Activated CD4-positive, alpha-beta T cell treated with anti-CD3 and anti-CD28 coated beads, Interleukin-2, amount 10 ng/mL, durations not matched to agents 7 days and 5 days (primary cell): ENCODE results near the gene DHH. TPM values are rescaled to one million over a fixed set of nuclear protein-coding genes. Genes with fewer than 3 reads are reported as not detected.
A peak's percentile ranks its signal among the peaks of the same experiment; 100 is the strongest.

Experiments used
- CTCF ChIA-PET: fragments of 350-600 bp; sonication (Branson Sonifier 250); formaldehyde crosslinking; loops from one replicate; lab custom pipeline; 2021; ENCODE audit warnings: antibody characterized with exemption; lab: Charles Lee
- POLR2A ChIA-PET: fragments of 350-600 bp; sonication (Branson Sonifier 250); formaldehyde crosslinking; loops from one replicate; lab custom pipeline; 2021; ENCODE audit warnings: antibody characterized with exemption; lab: Charles Lee
- DNase-seq: peaks from one replicate; pipeline ENCODE4 v3.0.0-alpha.2; 2020
- H3K27ac Mint-ChIP-seq: one replicate; pipeline ENCODE4 v1.8.0; 2021; ENCODE audit warnings: mild to moderate bottlenecking, moderate library complexity, mixed read lengths
- H3K27me3 Mint-ChIP-seq: one replicate; pipeline ENCODE4 v1.8.0; 2021; ENCODE audit warnings: mixed read lengths
- H3K36me3 Mint-ChIP-seq: one replicate; pipeline ENCODE4 v1.8.0; 2021; ENCODE audit warnings: low read depth, mixed read lengths
- H3K4me1 Mint-ChIP-seq: one replicate; pipeline ENCODE4 v1.8.0; 2021; ENCODE audit warnings: mixed read lengths
- H3K4me3 Mint-ChIP-seq: one replicate; pipeline ENCODE4 v1.8.0; 2021; ENCODE audit warnings: mild to moderate bottlenecking, moderate library complexity, mixed read lengths
- H3K9me3 Mint-ChIP-seq: one replicate; pipeline ENCODE4 v1.8.0; 2021; ENCODE audit warnings: mixed read lengths
- total RNA-seq, 2 experiments: library from RNA; stranded (reverse); gene quantifications; one replicate each; pipeline ENCODE4 v1.2.3, GENCODE V29; 2021

Gene DHH
- total RNA-seq, 2 experiments from 2014 or later = 0.12 TPM; not detected in 1

DNA sequence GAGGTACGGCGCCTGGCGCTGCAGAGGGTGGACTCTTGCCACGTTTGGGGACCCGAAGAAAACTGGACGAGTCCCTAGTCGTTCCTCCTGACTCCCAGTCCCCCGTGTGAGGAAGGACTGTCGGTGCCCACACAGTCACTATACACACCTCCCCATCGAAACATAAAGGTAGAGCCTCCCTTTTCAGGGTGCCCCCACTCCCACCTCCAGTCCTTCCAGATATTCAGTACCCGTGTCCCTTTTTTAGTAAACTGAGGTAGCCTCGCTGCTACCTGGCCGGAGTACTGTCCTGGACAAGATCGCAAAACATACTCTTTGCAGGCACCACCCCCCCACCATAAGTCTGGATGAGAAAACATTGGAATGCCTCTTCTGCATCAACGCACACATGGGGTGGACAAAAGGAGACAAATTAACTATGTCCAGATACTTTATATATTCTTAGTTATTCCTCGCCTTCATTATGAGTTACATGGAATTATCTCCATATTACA is 33.4 kb downstream of the DHH start:
- peak; percentile 25 for DNase-seq
- Mint-ChIP-seq H3K36me3 (peaks cover 13% of the 10 kb centered on the region), H3K9me3 (no peaks in the 10 kb centered on the region), H3K4me1 (peaks cover 36% of the 10 kb centered on the region), H3K27ac (peak overlapping the region; percentile 94), H3K27me3 (no peaks in the 10 kb centered on the region), H3K4me3 (peak overlapping the region; percentile 94)
- ChIA-PET CTCF (no interaction called here), POLR2A (no interaction called here)

GRCh38 chr12:49060237-49061156 is 34.1 kb downstream of the DHH start, which contains the start of gene KMT2D:
Gene KMT2D, minus strand, starts transcription at chr12:49060794. Its CDS starts 5,470 bp downstream, at chr12:49055324.
- Mint-ChIP-seq H3K4me1 (peaks cover 43% of the 10 kb centered on the region), H3K4me3 (peak within 1 kb of the TSS; percentile 94), H3K9me3 (no peaks in the 10 kb centered on the region), H3K36me3 (peaks cover 18% of the 10 kb centered on the region), H3K27ac (peak within 1 kb of the TSS; percentile 94), H3K27me3 (no peaks in the 10 kb centered on the region)
- POLR2A ChIA-PET = interaction anchor here (0.6 to 0.7 kb wide), 2 partner anchors 9 to 195 kb away, joined by 3 read pairs; partner anchors contain the start of genes RHEBL1 and RND1
- DNase-seq = peak; percentile 89
- CTCF ChIA-PET = interaction anchor here (0.8 to 2.6 kb wide), 5 partner anchors 9 to 25 kb away, joined by 3 to 7 read pairs (median 3); partner anchors contain the start of gene RHEBL1

GRCh38 chr12:49059299-49060171 is 35.1 kb downstream of the DHH start:
- ChIA-PET CTCF (interaction anchor here (0.7 to 2.6 kb wide), 6 partner anchors 8 to 26 kb away, joined by 3 to 7 read pairs (median 3); partner anchors contain the start of gene RHEBL1), POLR2A (interaction anchor here (0.6 kb wide), 1 partner anchor 10 kb away, joined by 3 read pairs; the partner anchor contains the start of gene RHEBL1)
- peak; percentile 14 for DNase-seq
- Mint-ChIP-seq H3K36me3 (peaks cover 26% of the 10 kb centered on the region), H3K4me3 (peak overlapping the region; percentile 94), H3K27ac (peak overlapping the region; percentile 87), H3K27me3 (no peaks in the 10 kb centered on the region), H3K9me3 (no peaks in the 10 kb centered on the region), H3K4me1 (peaks cover 50% of the 10 kb centered on the region)

- DNase-seq = no peak
- H3K4me3 Mint-ChIP-seq = peak overlapping the region; percentile 94
- H3K36me3 Mint-ChIP-seq = peaks cover 27% of the 10 kb centered on the region
- H3K27me3 Mint-ChIP-seq = no peaks in the 10 kb centered on the region
- POLR2A ChIA-PET = interaction anchor here (1.0 kb wide), 2 partner anchors 11 to 71 kb away, joined by 3 read pairs; partner anchors contain the start of gene RHEBL1
- CTCF ChIA-PET = interaction anchor here (0.7 to 2.6 kb wide), 3 partner anchors 9 to 27 kb away, joined by 3 to 7 read pairs (median 6); no protein-coding TSS in a partner anchor
- H3K9me3 Mint-ChIP-seq = no peaks in the 10 kb centered on the region
- peaks cover 50% of the 10 kb centered on the region for H3K4me1 Mint-ChIP-seq
- peak overlapping the region; percentile 87 for H3K27ac Mint-ChIP-seq
Observed at GRCh38 chr12:49059045-49059298, 35.6 kb downstream of the DHH start.

DNA sequence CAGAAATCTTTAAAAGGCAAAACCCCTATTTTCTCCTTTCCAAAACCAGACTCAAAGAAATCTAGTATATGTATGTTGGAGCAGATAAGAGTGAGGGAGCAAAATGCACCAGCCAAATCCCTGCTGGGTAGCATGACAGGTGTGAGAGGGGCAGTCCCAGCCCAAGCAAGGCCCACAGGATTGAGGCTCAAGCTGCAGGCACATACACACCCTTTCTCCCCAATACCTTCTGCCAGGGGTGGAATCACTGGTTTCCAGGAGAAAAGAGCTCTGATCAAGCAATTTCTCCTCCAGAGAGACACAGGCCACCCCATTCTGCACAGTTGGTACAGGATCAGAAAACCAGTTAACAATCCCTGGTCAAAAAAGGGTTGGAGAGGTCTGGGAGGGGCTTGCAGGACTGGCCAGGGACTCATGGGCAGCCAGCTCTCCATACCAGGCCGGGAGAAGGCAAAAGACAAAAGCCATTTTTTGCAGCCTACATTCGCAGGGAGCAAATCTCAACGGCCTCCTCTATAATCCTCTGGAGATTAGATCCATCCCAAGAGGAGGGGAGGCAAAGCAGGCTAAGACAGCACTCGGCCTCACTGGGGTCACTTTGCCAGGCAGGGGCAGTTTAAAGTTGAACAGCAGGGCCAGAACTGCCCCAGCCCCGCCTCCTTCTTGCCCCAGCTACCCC is 36.1 kb downstream of the DHH start:
- POLR2A ChIA-PET = interaction anchor here (1.0 kb wide), 2 partner anchors 11 to 72 kb away, joined by 3 read pairs; partner anchors contain the start of gene RHEBL1
- Mint-ChIP-seq H3K4me3 (peak overlapping the region; percentile 94), H3K4me1 (peaks cover 47% of the 10 kb centered on the region), H3K36me3 (peaks cover 30% of the 10 kb centered on the region), H3K27ac (peak overlapping the region; percentile 87), H3K9me3 (no peaks in the 10 kb centered on the region), H3K27me3 (no peaks in the 10 kb centered on the region)
- CTCF ChIA-PET = interaction anchor here (0.7 to 2.6 kb wide), 4 partner anchors 9 to 34 kb away, joined by 3 to 7 read pairs (median 5); no protein-coding TSS in a partner anchor
- DNase-seq = no peak

- POLR2A ChIA-PET = interaction anchor here (1.0 kb wide), 2 partner anchors 12 to 73 kb away, joined by 3 read pairs; partner anchors contain the start of gene RHEBL1
- CTCF ChIA-PET = interaction anchor here (0.9 to 1.6 kb wide), 2 partner anchors 10 to 34 kb away, joined by 4 to 6 read pairs; no protein-coding TSS in a partner anchor
- peaks cover 47% of the 10 kb centered on the region for H3K4me1 Mint-ChIP-seq
Observed at GRCh38 chr12:49057888-49058287, 36.7 kb downstream of the DHH start.

DNA sequence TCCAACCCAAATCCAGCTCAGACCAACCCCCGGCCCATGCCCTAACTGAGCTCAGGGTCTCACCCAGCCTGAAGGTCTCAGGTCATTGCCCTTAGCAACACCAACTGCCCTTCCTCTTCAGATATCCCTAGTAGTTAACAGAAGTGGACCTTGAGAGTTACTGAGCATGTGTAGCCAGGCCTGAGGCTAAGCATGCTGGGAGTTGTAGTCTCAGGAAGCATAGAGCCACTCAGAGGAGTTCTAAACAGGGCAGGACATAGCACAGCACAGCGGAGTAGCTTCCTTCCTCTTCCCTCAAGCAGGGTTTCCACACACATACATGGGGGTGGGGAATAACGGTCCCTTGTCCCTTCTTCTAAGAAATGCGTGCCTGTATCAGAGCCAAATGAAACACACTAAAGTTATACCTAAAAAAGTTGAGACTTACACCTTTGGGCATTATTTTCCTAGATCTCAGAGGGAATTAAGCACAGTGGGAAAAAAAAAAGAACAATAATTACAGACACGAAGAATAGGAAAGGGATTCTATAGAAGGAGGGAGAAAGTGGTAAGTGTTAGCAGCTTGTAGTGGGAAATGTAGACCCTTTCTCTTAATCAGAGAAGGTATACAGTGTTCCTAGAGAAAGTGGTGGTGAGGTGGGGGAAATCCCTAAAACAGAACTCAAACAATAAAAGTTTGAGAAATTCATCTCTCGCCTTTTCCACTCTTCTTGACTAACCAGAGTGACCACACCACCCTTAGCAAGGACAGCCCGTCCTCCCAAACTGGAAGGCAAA is 38.4 kb downstream of the DHH start:
- peaks cover 44% of the 10 kb centered on the region for H3K4me1 Mint-ChIP-seq

More at GRCh38 chr12:49057888-49058287, 36.7 kb downstream of the DHH start:
- peak; percentile 18 for DNase-seq
- no peaks in the 10 kb centered on the region for H3K27me3 Mint-ChIP-seq
- H3K4me3 Mint-ChIP-seq = peak overlapping the region; percentile 94
- no peaks in the 10 kb centered on the region for H3K9me3 Mint-ChIP-seq
- H3K36me3 Mint-ChIP-seq = peaks cover 37% of the 10 kb centered on the region
- H3K27ac Mint-ChIP-seq = peak overlapping the region; percentile 42

GRCh38 chr12:49055092-49055491 is 39.5 kb downstream of the DHH start:
- Mint-ChIP-seq H3K36me3 (peaks cover 60% of the 10 kb centered on the region), H3K4me1 (peaks cover 41% of the 10 kb centered on the region), H3K9me3 (no peaks in the 10 kb centered on the region), H3K4me3 (no peak overlapping the region), H3K27me3 (no peaks in the 10 kb centered on the region), H3K27ac (no peak overlapping the region)
- DNase-seq = no peak
- POLR2A ChIA-PET = no interaction called here
- CTCF ChIA-PET = interaction anchor here (0.9 to 2.9 kb wide), 9 partner anchors 9 to 288 kb away, joined by 3 to 15 read pairs (median 5); no protein-coding TSS in a partner anchor

More for the DNA sequence above, 38.4 kb downstream of the DHH start:
- ChIA-PET POLR2A (interaction anchor here (0.5 kb wide), 1 partner anchor 21 kb away, joined by 5 read pairs; no protein-coding TSS in a partner anchor), CTCF (interaction anchor here (0.6 to 2.9 kb wide), 9 partner anchors 10 to 286 kb away, joined by 3 to 11 read pairs (median 4); no protein-coding TSS in a partner anchor)
- Mint-ChIP-seq H3K27me3 (no peaks in the 10 kb centered on the region), H3K27ac (peak overlapping the region; percentile 19), H3K4me3 (peak overlapping the region; percentile 94), H3K9me3 (no peaks in the 10 kb centered on the region), H3K36me3 (peaks cover 53% of the 10 kb centered on the region)
- peak; percentile 70 for DNase-seq

GRCh38 chr12:49054524-49054923 is 40.1 kb downstream of the DHH start:
- Mint-ChIP-seq H3K9me3 (no peaks in the 10 kb centered on the region), H3K4me1 (peaks cover 41% of the 10 kb centered on the region), H3K27me3 (no peaks in the 10 kb centered on the region), H3K36me3 (peaks cover 60% of the 10 kb centered on the region), H3K4me3 (no peak overlapping the region), H3K27ac (no peak overlapping the region)
- POLR2A ChIA-PET = no interaction called here
- CTCF ChIA-PET = interaction anchor here (0.9 to 2.9 kb wide), 5 partner anchors 9 to 288 kb away, joined by 3 to 15 read pairs (median 9); no protein-coding TSS in a partner anchor
- DNase-seq = no peak

GRCh38 chr12:49054096-49054495 is 40.5 kb downstream of the DHH start:
- H3K36me3 Mint-ChIP-seq = peaks cover 56% of the 10 kb centered on the region
- ChIA-PET POLR2A (no interaction called here), CTCF (interaction anchor here (2.4 to 2.9 kb wide), 2 partner anchors 10 to 12 kb away, joined by 11 to 15 read pairs; no protein-coding TSS in a partner anchor)
- H3K4me1 Mint-ChIP-seq = peaks cover 41% of the 10 kb centered on the region
- no peaks in the 10 kb centered on the region for H3K9me3 Mint-ChIP-seq
- no peaks in the 10 kb centered on the region for H3K27me3 Mint-ChIP-seq
- H3K27ac Mint-ChIP-seq = no peak overlapping the region
- H3K4me3 Mint-ChIP-seq = no peak overlapping the region
- DNase-seq = no peak
